Peyer's patch (tissue), 4 donors: Measurements from ENCODE around the gene THRB. TPM values are rescaled to one million over a fixed set of nuclear protein-coding genes. Genes with fewer than 3 reads are reported as not detected.

Source experiments
- DNase-seq, 3 donors: peaks; one replicate each; pipeline ENCODE4 v3.0.0-alpha.2; 2017 to 2019
- H3K27ac ChIP-seq, 4 donors: fragments of 200-600 bp; sonication (generic); one replicate each; pipeline ENCODE4 v1.5.1; 2016 to 2019
- H3K27me3 ChIP-seq, 2 donors: fragments of 200-600 bp; sonication (generic); one replicate each; pipeline ENCODE4 v1.5.1; 2019
- H3K36me3 ChIP-seq, 3 donors: fragments of 200-600 bp; sonication (generic); one replicate each; pipeline ENCODE4 v1.5.1; 2016 to 2019
- H3K4me1 ChIP-seq, 4 donors: fragments of 200-600 bp; sonication (generic); one replicate each; pipeline ENCODE4 v1.5.1; 2016 to 2019
- H3K4me3 ChIP-seq, 4 donors: fragments of 200-600 bp; sonication (generic); 1 replicate in 3 of 4; 2 replicates in 1 of 4; pipeline ENCODE4 v1.5.1; 2016 to 2019; ENCODE audit warnings: mild to moderate bottlenecking in 1 of 4
- H3K9me3 ChIP-seq, 4 donors: fragments of 200-600 bp; sonication (generic); one replicate each; pipeline ENCODE4 v1.5.1; 2016 to 2019; ENCODE audit warnings: mild to moderate bottlenecking in 1 of 4
- CTCF ChIP-seq, 6 experiments: fragments of 450-650 bp in 4 of 6; fragments of 200-600 bp in 2 of 6; sonication (generic) in 1 of 6; IDR thresholded peaks; one replicate each; pipeline ENCODE4 v1.5.1; 2017 to 2019; ENCODE audit warnings: antibody characterized with exemption in 6 of 6, mild to moderate bottlenecking in 3 of 6, moderate library complexity in 1 of 6
- POLR2A ChIP-seq, 2 donors: fragments of 450-650 bp; IDR thresholded peaks; one replicate each; pipeline ENCODE4 v1.5.1; 2017; ENCODE audit warnings: antibody characterized with exemption in 2 of 2, mild to moderate bottlenecking in 2 of 2, moderate library complexity in 2 of 2
- total RNA-seq, 4 donors: library from RNA; depleted of rRNA; stranded (reverse); fragments of >200 nt; gene quantifications; one replicate each; pipeline ENCODE4 v1.1.0, GENCODE V29; 2016

Gene THRB
- total RNA-seq, 4 donors from 2014 or later = 2.6 to 13.2 (median 8.4) TPM

- Histone ChIP-seq H3K27ac (no peak overlapping the region), H3K27me3 (no peaks in the 10 kb centered on the region), H3K9me3 (no peaks in the 10 kb centered on the region), H3K4me3 (no peak overlapping the region), H3K36me3 (no peaks in the 10 kb centered on the region), H3K4me1 (no peaks in the 10 kb centered on the region)
- TF ChIP-seq POLR2A (IDR thresholded peaks at IDR 0.05) (no peak), CTCF (IDR thresholded peaks at IDR 0.05) (no peak)
- no peak for DNase-seq
Measured at GRCh38 chr3:24439021-24439420, 55.6 kb downstream of the THRB start.

GRCh38 chr3:24437326-24437725 is 57.3 kb downstream of the THRB start:
- no peak overlapping the region for H3K27ac ChIP-seq
- H3K4me1 ChIP-seq = no peaks in the 10 kb centered on the region
- TF ChIP-seq CTCF (IDR thresholded peaks at IDR 0.05) (no peak), POLR2A (IDR thresholded peaks at IDR 0.05) (no peak)
- peaks cover 0 to 2% (median 0%) of the 10 kb centered on the region in 4 donors for H3K9me3 ChIP-seq
- no peaks in the 10 kb centered on the region for H3K36me3 ChIP-seq
- H3K27me3 ChIP-seq = no peaks in the 10 kb centered on the region
- no peak for DNase-seq
- H3K4me3 ChIP-seq = no peak overlapping the region

- no peaks in the 10 kb centered on the region for H3K36me3 ChIP-seq
- no peak for DNase-seq
- no peak overlapping the region for H3K4me3 ChIP-seq
- H3K27ac ChIP-seq = no peak overlapping the region
- no peak for TF ChIP-seq CTCF (IDR thresholded peaks at IDR 0.05)
- no peak for TF ChIP-seq POLR2A (IDR thresholded peaks at IDR 0.05)
- H3K27me3 ChIP-seq = no peaks in the 10 kb centered on the region
- no peaks in the 10 kb centered on the region for H3K4me1 ChIP-seq
- peaks cover 0 to 4% (median 0%) of the 10 kb centered on the region in 4 donors for H3K9me3 ChIP-seq
Measured at GRCh38 chr3:24435584-24435983, 59.1 kb downstream of the THRB start.

- TF ChIP-seq CTCF (IDR thresholded peaks at IDR 0.05) = no peak
- TF ChIP-seq POLR2A (IDR thresholded peaks at IDR 0.05) = no peak
- Histone ChIP-seq H3K36me3 (no peaks in the 10 kb centered on the region), H3K9me3 (peaks cover 0 to 4% (median 0%) of the 10 kb centered on the region in 4 donors), H3K27me3 (no peaks in the 10 kb centered on the region), H3K4me3 (no peak overlapping the region), H3K27ac (no peak overlapping the region), H3K4me1 (no peaks in the 10 kb centered on the region)
- DNase-seq = no peak
Measured at GRCh38 chr3:24434651-24435050, 60.0 kb downstream of the THRB start.

GRCh38 chr3:24433838-24434591 is 60.6 kb downstream of the THRB start:
- Histone ChIP-seq H3K4me3 (no peak overlapping the region), H3K27ac (no peak overlapping the region), H3K36me3 (no peaks in the 10 kb centered on the region), H3K4me1 (no peaks in the 10 kb centered on the region), H3K27me3 (no peaks in the 10 kb centered on the region), H3K9me3 (peaks cover 0 to 4% (median 0%) of the 10 kb centered on the region in 4 donors)
- no peak for TF ChIP-seq CTCF (IDR thresholded peaks at IDR 0.05)
- no peak for TF ChIP-seq POLR2A (IDR thresholded peaks at IDR 0.05)
- no peak for DNase-seq
